HG03159 (cell line): ENCODE results near the gene ATP2A3.

Experiments
- ATAC-seq: cut with Tn5 transposase; IDR thresholded peaks from one replicate; pipeline ENCODE4 v1.9.1; 2021; ENCODE audit warnings: mild to moderate bottlenecking, moderate library complexity; ENCODE audit not compliant: unreplicated experiment

Gene ATP2A3

DNA sequence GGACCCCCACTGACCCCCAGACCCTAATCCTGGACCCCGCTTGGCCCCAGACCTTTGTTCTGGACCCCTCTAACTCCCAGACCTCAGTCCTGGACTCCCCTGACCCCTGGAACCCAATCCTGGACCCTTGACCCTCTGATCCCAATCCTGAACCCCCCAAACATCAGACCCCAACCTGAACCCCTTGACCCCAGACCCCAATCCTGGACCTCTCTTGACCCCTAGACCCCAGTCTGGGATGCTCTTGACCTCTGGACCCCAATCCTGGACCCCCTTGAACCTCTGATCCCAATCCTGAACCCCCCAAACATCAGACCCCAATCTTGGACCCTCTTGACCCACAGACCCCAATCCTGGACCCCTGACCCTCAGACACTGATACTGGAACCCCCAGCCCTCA is 34.5 kb downstream of the ATP2A3 start:
- ATAC-seq = no peak

DNA sequence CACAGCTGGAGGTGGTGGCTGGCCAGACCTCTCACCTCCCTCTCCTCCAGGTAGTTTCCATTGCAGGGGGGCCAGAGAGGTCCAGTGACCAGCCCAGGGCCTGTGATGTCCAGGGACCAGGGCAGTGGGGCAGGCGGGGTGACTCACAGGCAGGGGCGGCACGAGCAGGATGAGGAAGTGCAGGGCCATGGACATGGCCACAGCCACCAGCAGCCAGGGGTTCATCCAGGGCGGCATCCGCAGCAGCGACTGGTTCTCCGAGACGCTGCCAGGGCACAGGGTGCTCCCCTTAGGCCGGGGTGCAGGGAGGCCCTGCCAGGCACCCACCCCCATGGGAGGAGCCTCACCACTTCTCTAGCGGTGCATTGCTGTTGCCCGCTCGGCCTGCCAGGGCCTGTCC is 35.1 kb downstream of the ATP2A3 start:
- no peak for ATAC-seq

- ATAC-seq = no peak
Observed at GRCh38 chr17:3928406-3928805, 35.8 kb downstream of the ATP2A3 start.

- ATAC-seq = no peak
Observed at GRCh38 chr17:3927628-3928340, 36.5 kb downstream of the ATP2A3 start.

DNA sequence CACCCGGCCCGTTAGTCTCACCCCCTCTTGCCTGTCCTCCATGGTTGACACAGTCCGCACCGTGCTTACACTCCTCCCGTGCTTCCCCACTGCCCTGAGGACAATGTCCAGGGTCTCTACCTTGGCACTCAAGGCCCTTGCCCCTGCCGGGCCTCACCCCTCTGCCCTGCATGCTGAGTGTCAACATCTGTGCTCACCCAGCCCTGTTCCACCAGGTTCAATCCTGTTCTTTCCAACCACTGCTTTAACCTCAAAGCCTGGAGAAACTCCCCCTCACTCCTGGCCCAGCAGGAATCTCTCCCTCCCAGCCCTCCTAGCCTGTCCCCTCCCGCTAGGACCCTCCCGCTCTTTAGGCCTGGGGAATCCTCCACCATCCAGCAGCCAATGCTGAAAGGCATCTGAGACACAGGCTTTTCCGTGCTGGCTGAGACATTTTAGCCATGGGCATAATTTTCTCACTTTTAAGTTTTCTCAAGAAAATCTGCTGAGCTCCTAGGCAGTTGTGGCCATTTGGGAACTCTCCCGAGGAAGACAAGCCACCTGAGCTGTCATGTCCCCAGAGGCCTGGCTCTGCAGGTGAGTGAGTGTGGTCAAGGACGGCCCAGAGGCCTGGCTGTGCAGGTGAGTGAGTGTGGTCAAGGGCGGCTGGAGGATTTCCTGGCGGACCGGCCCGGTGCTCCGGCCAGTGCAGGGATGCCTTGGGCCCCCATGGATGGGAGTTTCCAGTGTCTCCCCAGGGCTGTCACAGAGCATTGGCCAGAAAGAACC is 37.2 kb downstream of the ATP2A3 start:
- no peak for ATAC-seq

GRCh38 chr17:3925684-3926485 is 38.4 kb downstream of the ATP2A3 start:
- ATAC-seq = no peak

DNA sequence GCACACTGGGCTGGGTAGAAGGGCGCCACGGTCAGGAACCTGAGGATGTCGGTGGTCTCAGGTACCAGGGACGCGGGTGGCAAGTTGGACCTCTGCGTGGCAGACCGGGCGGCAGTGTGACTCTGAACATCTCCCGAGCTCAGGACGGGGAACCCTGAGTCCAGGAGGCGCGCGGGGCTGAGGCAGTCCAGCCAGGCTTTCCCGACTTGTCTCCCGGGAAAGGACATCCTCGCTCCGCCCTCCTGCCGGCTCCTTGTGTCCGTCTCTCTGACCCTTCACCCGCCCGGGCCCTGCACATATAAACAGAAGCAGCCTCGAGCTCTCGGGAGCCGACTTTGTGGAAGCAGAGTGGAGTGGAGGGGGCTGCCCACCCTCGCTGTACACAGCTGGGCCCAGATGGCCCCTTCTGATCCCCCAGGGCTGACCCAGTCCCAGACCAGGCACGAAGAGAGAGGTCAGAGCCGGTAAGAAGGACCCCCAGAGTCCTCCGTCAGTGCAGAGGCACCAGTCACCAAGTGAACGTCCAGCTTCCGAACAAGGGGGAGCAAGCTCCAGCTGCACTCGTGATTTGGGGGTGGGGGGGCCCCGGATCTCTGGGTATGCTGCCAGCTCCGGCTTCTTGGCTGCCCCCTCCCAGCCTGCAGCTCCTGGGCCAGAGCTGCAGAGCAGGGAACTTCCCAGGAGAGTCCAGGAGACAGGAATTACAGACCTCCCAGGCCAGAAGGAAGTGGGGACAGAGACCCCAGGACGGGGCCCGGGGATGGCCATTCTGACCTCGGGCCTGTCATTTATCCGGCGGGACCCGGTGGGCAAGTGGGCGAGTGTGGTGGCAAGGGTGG is 39.5 kb downstream of the ATP2A3 start:
- no peak for ATAC-seq

DNA sequence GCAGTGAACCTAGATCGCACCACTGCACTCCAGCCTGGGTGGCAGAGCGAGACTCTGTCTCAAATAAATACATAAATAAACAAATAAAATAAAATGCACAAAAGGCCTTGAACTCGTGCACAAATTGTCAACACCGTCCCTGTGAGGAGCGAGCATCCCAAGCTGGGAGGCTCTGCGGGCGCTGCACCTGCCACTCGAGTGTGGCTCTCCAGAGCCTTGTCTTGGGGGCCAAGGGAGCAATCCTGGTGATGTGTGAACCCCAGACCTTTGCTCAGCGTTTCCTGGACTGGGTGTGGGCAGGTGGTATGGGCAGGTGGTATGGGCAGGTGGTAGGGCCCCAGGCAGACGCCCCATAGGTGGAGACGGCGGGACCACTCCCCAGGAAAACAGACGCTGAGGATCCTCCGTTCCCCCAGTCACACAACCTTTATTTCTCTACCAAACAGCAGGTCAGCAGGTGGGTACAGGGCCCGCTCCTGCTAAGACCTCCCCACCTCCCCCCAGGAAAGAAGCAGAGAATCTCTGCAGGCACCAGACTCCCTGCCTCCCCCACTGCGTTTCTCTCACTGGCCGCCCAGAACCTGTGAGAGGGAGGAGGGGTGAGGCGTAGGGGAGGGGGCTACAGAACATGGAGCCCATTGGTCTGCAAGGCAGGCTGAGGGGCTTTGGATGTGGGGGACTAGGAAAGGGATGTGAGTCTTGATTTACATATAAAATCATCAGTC is 40.6 kb downstream of the ATP2A3 start:
- ATAC-seq = no peak

- ATAC-seq = no peak
Observed at GRCh38 chr17:3922765-3923164, 41.5 kb downstream of the ATP2A3 start.

- no peak for ATAC-seq
Observed at GRCh38 chr17:3921502-3922319, 42.5 kb downstream of the ATP2A3 start.

- ATAC-seq = no peak
Observed at GRCh38 chr17:3921006-3921405, 43.2 kb downstream of the ATP2A3 start.

DNA sequence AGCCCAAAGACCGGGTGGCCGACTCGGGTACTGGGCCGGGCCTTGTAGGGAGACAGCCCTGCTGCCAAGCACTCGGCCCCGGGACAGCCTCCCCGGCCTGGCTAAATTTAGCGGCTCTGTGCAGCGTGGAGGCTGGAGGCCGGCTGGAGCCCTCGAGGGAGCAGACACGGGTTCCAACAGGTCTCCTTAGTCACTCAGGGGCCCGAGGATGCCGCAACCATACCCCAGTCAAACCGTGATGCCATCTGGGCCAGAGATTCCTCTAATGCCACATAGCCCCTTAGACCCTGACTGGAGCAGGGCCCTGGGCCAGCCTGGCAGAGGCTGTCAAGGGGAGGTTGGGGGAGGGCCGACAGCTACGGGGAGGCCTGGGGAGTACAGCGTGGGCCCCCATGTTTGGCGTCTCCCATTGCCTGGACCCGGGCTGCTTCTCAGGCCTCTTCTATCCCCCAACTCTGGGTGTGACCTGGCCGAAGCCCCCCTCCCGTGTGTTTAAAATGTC is 45.1 kb downstream of the ATP2A3 start:
- ATAC-seq = no peak

GRCh38 chr17:3918372-3919122 is 45.7 kb downstream of the ATP2A3 start:
- no peak for ATAC-seq

DNA sequence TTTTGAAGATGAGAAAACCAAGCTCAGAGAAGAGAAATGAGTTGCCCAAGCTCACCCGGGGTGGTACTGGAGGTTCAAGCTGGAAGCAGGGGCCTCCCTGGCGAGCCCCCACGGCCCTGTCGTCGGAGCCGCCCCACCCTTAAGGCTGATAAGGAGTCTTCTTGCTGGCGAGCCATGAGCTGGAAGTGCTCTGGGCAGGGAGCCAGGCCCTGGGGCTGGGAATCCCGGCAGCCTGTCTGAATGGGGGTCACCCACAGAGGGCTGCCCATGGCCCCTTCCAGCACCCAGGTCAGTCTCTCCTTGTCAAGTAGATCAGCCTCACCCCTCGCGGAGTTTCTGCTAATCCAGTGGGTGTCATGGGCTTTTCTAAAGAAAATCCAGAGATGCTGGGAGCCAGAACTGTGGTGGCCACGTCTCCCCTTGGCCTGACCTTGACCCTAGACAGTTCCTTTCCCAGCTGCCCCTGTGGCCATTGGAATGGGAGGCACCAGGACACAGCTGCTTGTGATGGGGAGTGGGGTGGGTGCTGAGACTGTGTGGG is 46.8 kb downstream of the ATP2A3 start:
- ATAC-seq = no peak

DNA sequence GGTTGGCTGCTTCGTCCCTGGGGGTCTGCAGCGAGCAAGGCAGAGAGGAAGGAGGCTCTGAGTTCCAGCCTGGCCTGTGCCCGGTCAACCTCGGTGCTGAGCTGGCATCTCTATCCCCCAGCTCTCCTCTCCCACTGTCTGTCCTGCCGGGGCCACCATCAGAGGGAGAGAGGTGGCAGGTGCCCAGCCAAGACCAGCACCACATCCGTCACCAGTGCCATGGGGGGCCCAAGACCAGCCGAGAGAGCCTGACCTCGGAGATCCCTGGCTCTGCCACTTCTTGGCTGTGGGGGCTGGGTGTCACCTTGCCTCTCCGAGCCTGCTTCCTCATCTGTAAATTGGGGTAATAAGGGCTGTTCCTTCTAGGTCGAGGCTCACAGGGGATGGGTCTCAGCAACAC is 47.4 kb downstream of the ATP2A3 start:
- ATAC-seq = no peak

GRCh38 chr17:3915995-3916696 is 48.1 kb downstream of the ATP2A3 start, which contains the start of gene P2RX1:
Gene P2RX1 (minus strand): TSS chr17:3916465. CDS start chr17:3916225, 240 bp downstream.
- ATAC-seq = no peak

GRCh38 chr17:3915581-3915994 is 48.6 kb downstream of the ATP2A3 start:
- ATAC-seq = no peak
